Activated CD4-positive, alpha-beta T cell treated with anti-CD3 and anti-CD28 coated beads for 36 hours (primary cell): ENCODE results near the gene ADCY9. TPM values are rescaled to one million over a fixed set of nuclear protein-coding genes. Genes with fewer than 3 reads are reported as not detected.

Experiments
- ATAC-seq: fragments of 200-7000 bp; cut with Tn5 transposase; one replicate; pipeline ENCODE4 v1.10.0; 2021; ENCODE audit warnings: mild to moderate bottlenecking, moderate library complexity
- CTCF ChIA-PET: fragments of 350-600 bp; sonication (Branson Sonifier 250); formaldehyde crosslinking; loops from one replicate; lab custom pipeline; 2021; ENCODE audit warnings: antibody characterized with exemption; lab: Charles Lee
- POLR2A ChIA-PET: fragments of 350-600 bp; sonication (Branson Sonifier 250); formaldehyde crosslinking; loops from one replicate; lab custom pipeline; 2021; ENCODE audit warnings: antibody characterized with exemption, inconsistent platforms; lab: Charles Lee
- DNase-seq: peaks from one replicate; pipeline ENCODE4 v3.0.0-alpha.2; 2020
- H3K27ac Mint-ChIP-seq: one replicate; pipeline ENCODE4 v1.8.0; 2021; ENCODE audit warnings: mixed read lengths
- H3K27me3 Mint-ChIP-seq: one replicate; pipeline ENCODE4 v1.8.0; 2021; ENCODE audit warnings: mixed read lengths
- H3K36me3 Mint-ChIP-seq: one replicate; pipeline ENCODE4 v1.8.0; 2021; ENCODE audit warnings: low read depth, mixed read lengths
- H3K4me1 Mint-ChIP-seq: one replicate; pipeline ENCODE4 v1.8.0; 2021; ENCODE audit warnings: mixed read lengths
- H3K4me3 Mint-ChIP-seq: one replicate; pipeline ENCODE4 v1.8.0; 2021; ENCODE audit warnings: mild to moderate bottlenecking, moderate library complexity, mixed read lengths
- H3K9me3 Mint-ChIP-seq: one replicate; pipeline ENCODE4 v1.8.0; 2021; ENCODE audit warnings: low read depth, mixed read lengths
- intact Hi-C, 2 experiments: fragments of 100-400 bp; cut with DNase I in 1 of 2; cut with micrococcal nuclease in 1 of 2; formaldehyde crosslinking; loops; one replicate each; pipeline versions ENCODE4 v1.14.2 to v1.15.1; 2022 to 2024; cut with DNase I, micrococcal nuclease
- total RNA-seq, 2 experiments: library from RNA; stranded (reverse); gene quantifications; one replicate each; pipeline ENCODE4 v1.2.3, GENCODE V29; 2021

Gene ADCY9
- total RNA-seq, 2 experiments from 2014 or later = 5.3 to 6.2 TPM

GRCh38 chr16:4021070-4021779 lies 95.0 kb downstream of the ADCY9 start:
- DNase-seq (no peak), ATAC-seq (no peak)
- Mint-ChIP-seq H3K4me3 (no peak overlapping the region), H3K27me3 (no peaks in the 10 kb centered on the region), H3K36me3 (peaks cover 2% of the 10 kb centered on the region), H3K27ac (no peak overlapping the region), H3K4me1 (peaks cover 5% of the 10 kb centered on the region), H3K9me3 (no peaks in the 10 kb centered on the region)
- POLR2A ChIA-PET = no interaction called here
- intact Hi-C loops = no loop called here
- CTCF ChIA-PET = no interaction called here

DNA sequence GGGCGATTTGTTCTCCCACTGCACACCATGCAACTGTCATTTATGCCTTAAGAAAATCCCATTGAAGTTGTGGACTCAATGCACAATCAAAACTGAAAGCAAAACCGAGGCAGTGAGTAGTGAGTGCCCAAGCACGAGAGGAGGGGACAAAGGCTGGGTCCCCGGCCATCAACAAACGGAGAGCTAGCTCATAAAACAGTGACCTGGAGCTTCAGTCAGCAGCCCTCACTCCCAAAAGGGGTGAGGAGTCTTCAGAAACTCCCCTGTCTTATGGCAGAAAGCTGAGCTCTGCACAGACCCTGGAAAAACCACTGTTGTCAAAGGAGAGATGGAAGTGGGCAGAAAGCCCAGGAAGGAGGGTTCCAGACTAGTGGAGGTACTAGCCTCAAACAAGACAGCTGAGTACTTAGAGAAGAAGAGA lies 96.9 kb downstream of the ADCY9 start:
- H3K9me3 Mint-ChIP-seq = no peaks in the 10 kb centered on the region
- DNase-seq (no peak), ATAC-seq (peak; percentile 30)
- H3K27ac Mint-ChIP-seq = no peak overlapping the region
- intact Hi-C loops = no loop called here
- ChIA-PET POLR2A (no interaction called here), CTCF (interaction anchor here (1.2 kb wide), 1 partner anchor 31 kb away, joined by 3 read pairs; no protein-coding TSS in a partner anchor)
- no peaks in the 10 kb centered on the region for H3K27me3 Mint-ChIP-seq
- no peaks in the 10 kb centered on the region for H3K36me3 Mint-ChIP-seq
- no peak overlapping the region for H3K4me3 Mint-ChIP-seq
- peaks cover 5% of the 10 kb centered on the region for H3K4me1 Mint-ChIP-seq

DNA sequence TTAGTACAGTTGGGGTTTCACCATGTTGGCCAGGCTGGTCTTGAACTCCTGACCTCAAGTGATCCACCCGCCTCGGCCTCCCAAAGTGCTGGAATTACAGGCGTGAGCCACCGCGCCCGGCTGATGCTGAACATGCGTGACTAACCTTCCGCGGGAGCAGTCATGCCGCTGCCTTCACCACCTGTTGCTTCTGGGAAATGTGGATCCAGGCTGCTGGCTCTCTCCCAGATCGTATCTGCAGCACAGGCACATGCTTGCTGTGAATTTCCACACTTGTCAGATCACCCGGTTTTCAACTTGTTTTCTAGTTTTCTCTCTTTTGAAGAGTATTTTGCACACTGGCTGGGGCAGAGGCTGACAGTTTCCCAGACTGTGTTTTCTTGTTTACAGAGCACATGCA lies 97.9 kb downstream of the ADCY9 start:
- H3K27ac Mint-ChIP-seq = no peak overlapping the region
- H3K36me3 Mint-ChIP-seq = no peaks in the 10 kb centered on the region
- CTCF ChIA-PET = no interaction called here
- DNase-seq = no peak
- H3K9me3 Mint-ChIP-seq = no peaks in the 10 kb centered on the region
- H3K4me3 Mint-ChIP-seq = no peak overlapping the region
- no peak for ATAC-seq
- POLR2A ChIA-PET = no interaction called here
- intact Hi-C loops = no loop called here
- no peaks in the 10 kb centered on the region for H3K27me3 Mint-ChIP-seq
- H3K4me1 Mint-ChIP-seq = peaks cover 5% of the 10 kb centered on the region

DNA sequence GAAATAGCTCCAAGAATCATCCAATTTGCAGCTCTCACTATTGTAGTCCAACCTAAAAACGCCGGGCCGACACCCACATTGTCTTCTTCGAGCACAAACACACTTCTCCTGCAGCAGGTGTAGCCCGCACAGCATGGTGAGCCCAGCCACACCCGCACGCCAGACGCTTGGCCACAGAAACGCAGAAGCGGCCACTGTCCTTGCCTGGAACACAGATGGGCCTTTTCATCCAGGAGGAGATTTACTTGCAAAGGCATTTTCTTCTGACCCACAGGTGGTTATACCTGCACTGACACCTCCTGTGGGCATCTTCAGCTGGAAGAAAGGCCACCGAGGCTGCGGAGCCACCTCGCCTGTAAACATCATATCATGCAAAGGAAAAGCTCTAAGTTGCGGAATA lies 98.4 kb downstream of the ADCY9 start:
- Mint-ChIP-seq H3K4me1 (peaks cover 5% of the 10 kb centered on the region), H3K27ac (no peak overlapping the region), H3K27me3 (no peaks in the 10 kb centered on the region), H3K9me3 (no peaks in the 10 kb centered on the region), H3K4me3 (no peak overlapping the region), H3K36me3 (no peaks in the 10 kb centered on the region)
- DNase-seq (no peak), ATAC-seq (no peak)
- ChIA-PET CTCF (interaction anchor here (0.9 to 1.1 kb wide), 2 partner anchors 80 to 258 kb away, joined by 3 read pairs; no protein-coding TSS in a partner anchor), POLR2A (no interaction called here)
- intact Hi-C loops = no loop called here

- no peak overlapping the region for H3K27ac Mint-ChIP-seq
- H3K4me1 Mint-ChIP-seq = peaks cover 5% of the 10 kb centered on the region
- intact Hi-C loops = no loop called here
- no peaks in the 10 kb centered on the region for H3K27me3 Mint-ChIP-seq
- no peak overlapping the region for H3K4me3 Mint-ChIP-seq
- ChIA-PET POLR2A (no interaction called here), CTCF (interaction anchor here (1.1 kb wide), 1 partner anchor 79 kb away, joined by 3 read pairs; no protein-coding TSS in a partner anchor)
- no peaks in the 10 kb centered on the region for H3K9me3 Mint-ChIP-seq
- ATAC-seq (no peak), DNase-seq (no peak)
- no peaks in the 10 kb centered on the region for H3K36me3 Mint-ChIP-seq
Observed at GRCh38 chr16:4016658-4017057, 99.6 kb downstream of the ADCY9 start.

GRCh38 chr16:4016005-4016352 lies 100.3 kb downstream of the ADCY9 start:
- no peaks in the 10 kb centered on the region for H3K27me3 Mint-ChIP-seq
- CTCF ChIA-PET = no interaction called here
- ATAC-seq = no peak

DNA sequence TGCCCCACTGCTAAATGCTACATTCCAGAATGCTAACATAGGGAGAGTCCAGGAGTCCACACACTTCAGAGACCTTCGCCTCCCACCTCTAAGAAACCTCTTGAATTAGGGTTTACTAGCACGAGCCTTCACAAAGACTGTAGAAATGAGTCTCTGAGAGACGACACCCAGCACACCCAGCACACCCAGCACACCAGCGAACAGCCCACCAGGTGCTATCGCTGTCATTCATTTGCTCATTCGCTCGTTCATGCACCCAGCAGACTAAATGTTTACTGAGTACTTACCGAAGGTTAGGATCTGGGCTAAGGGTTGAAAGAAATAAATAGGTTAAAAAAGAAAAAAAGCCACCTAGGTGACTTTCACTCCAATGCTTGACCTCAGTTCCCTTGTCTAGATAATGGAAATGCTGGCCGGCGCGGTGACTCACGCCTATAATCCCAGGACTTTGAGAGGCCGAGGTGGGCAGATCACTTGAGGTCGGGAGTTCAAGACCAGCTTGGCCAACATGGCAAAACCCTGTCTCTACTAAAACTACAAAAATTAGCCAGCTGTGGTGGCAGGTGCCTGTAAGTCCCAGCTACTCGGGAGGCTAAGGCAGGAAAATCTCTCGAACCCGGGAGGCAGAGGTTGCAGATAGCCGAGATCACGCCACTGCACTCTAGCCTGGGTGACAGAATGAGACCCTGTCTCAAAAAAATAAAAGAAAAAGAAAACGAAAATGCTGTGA lies 100.8 kb downstream of the ADCY9 start:
- no peak overlapping the region for H3K27ac Mint-ChIP-seq
- H3K36me3 Mint-ChIP-seq = no peaks in the 10 kb centered on the region
- ChIA-PET POLR2A (no interaction called here), CTCF (no interaction called here)
- H3K9me3 Mint-ChIP-seq = no peaks in the 10 kb centered on the region
- no peaks in the 10 kb centered on the region for H3K27me3 Mint-ChIP-seq
- ATAC-seq = no peak
- H3K4me1 Mint-ChIP-seq = peaks cover 5% of the 10 kb centered on the region
- no peak for DNase-seq
- no peak overlapping the region for H3K4me3 Mint-ChIP-seq
- intact Hi-C loops = no loop called here

More at GRCh38 chr16:4016005-4016352, 100.3 kb downstream of the ADCY9 start:
- H3K9me3 Mint-ChIP-seq = no peaks in the 10 kb centered on the region
- H3K4me1 Mint-ChIP-seq = peaks cover 5% of the 10 kb centered on the region
- no peak overlapping the region for H3K4me3 Mint-ChIP-seq
- intact Hi-C loops = no loop called here
- POLR2A ChIA-PET = no interaction called here
- H3K27ac Mint-ChIP-seq = no peak overlapping the region
- DNase-seq = no peak
- H3K36me3 Mint-ChIP-seq = no peaks in the 10 kb centered on the region

DNA sequence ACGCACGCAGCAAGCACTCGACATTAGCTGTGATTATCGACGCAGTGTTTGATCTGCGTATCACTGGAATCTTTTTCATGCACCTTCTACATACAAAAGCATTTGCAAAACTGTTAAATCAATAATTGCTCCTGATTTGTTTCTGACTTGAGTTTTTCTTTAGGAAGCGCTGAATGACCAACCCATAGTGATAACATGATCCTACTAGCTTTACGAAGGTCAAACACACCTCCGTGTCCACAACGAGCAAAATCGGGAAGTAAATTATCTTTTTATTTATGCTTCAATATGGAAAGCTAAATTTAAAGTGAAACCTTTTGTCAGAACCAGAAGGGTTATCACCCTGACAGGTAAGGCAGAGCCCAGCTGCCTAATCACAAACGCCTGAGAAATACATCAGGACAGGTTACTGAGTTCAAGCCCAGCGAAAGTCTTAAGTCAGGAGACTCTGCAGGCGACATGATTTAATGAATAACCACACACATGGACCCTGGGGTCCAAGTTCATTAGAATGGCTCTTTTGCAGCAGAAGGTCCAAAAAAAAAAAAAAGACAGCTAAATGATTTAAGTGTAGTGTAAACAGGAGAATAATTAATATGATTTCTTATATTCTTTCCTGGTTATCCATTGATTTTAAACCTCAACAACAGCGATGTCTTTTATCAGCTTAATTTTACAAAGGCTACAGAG lies 104.2 kb downstream of the ADCY9 start:
- ChIA-PET POLR2A (no interaction called here), CTCF (no interaction called here)
- H3K36me3 Mint-ChIP-seq = no peaks in the 10 kb centered on the region
- DNase-seq (no peak), ATAC-seq (no peak)
- no peak overlapping the region for H3K27ac Mint-ChIP-seq
- H3K9me3 Mint-ChIP-seq = no peaks in the 10 kb centered on the region
- no peaks in the 10 kb centered on the region for H3K27me3 Mint-ChIP-seq
- intact Hi-C loops = no loop called here
- H3K4me3 Mint-ChIP-seq = no peak overlapping the region
- H3K4me1 Mint-ChIP-seq = no peaks in the 10 kb centered on the region

DNA sequence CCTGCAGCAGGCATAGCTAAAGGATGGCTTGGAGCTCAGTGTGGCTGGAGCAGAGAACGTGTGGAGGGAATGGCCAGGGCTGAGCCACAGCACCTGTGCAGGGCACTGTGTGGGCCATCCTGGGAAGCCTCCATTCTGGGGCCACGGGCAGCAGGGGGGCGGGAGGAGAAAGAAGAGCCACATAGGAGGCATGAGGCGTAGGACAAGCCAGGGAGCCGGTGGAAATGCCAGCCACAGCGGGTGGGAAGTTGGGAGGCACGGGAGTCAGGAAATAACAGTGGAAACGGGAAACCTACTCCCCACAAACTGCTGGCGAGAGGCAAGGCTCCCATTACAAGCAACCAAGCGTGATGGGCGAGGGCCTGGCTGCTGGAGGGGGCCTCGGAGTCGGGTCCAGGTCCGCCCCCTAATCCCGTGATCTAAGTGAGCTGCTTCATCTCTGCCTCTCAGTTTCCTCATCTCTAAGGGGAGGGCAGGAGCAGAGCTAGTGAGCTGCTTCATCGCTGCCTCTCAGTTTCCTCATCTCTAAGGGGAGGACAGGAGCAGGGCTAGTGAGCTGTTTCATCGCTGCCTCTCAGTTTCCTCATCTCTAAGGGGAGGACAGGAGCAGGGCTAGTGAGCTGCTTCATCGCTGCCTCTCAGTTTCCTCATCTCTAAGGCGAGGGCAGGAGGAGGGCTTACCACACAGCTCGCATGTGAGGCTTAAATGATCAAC lies 104.9 kb downstream of the ADCY9 start:
- no peaks in the 10 kb centered on the region for H3K9me3 Mint-ChIP-seq
- H3K27me3 Mint-ChIP-seq = no peaks in the 10 kb centered on the region
- DNase-seq (no peak), ATAC-seq (no peak)
- intact Hi-C loops = no loop called here
- no peak overlapping the region for H3K27ac Mint-ChIP-seq
- CTCF ChIA-PET = no interaction called here
- H3K4me1 Mint-ChIP-seq = no peaks in the 10 kb centered on the region
- no peak overlapping the region for H3K4me3 Mint-ChIP-seq
- H3K36me3 Mint-ChIP-seq = no peaks in the 10 kb centered on the region
- POLR2A ChIA-PET = no interaction called here

DNA sequence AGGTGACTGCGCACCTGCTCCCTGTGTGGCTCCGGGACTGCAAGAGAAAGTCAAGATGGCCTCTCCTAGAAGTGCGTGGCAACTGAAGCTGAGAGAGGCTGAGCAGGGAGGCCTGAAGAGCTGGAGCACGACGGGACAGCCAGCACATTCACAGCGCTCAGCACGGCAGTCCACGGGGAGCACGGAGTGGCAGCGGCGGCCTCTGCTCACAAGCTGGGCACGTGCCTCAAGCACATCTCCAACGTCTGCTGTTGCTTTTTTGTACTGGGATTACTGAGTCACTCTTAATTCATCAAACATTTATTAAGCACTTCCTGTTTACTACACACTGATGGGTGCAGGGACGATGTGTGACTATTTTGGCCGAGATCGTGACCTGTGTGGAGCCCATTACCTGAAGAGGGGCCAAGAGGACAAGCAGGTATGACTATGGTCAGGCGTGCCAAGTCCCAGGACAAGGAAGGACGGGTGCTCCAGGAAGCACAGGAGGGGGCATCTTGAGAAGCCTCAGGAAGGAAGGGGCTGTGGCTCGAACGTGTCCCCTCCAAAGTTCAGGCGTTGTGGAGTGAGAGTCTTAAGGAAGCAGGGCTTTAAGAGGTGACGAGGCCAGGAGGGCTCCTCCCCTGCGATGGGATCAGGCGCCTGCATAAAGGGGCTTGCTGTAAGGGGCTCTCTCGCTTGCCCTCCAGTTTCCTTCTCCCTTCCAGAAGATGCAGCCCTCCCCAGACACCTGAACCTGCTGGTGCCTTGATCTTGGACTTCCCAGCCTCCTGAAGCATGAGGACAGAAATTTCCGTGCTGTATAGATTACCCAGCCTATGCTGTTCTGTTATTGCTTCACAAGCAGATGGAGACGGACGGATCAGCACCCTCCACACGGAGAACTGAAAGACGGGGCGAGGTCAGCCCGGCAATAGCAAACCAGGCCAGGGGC lies 105.8 kb downstream of the ADCY9 start:
- H3K9me3 Mint-ChIP-seq = no peaks in the 10 kb centered on the region
- ChIA-PET CTCF (no interaction called here), POLR2A (no interaction called here)
- no peak overlapping the region for H3K4me3 Mint-ChIP-seq
- DNase-seq = no peak
- no peaks in the 10 kb centered on the region for H3K4me1 Mint-ChIP-seq
- no peak for ATAC-seq
- no peak overlapping the region for H3K27ac Mint-ChIP-seq
- H3K27me3 Mint-ChIP-seq = no peaks in the 10 kb centered on the region
- intact Hi-C loops = no loop called here
- no peaks in the 10 kb centered on the region for H3K36me3 Mint-ChIP-seq
